HEK293 (cell line): ENCODE data around the gene ZG16.

Experiments
- CTCF ChIA-PET: fragments of 350-600 bp; formaldehyde crosslinking; extraction: SDS; loops from one replicate; lab custom pipeline; 2021; ENCODE audit warnings: antibody characterized with exemption; lab: Yijun Ruan, JAX
- POLR2A ChIA-PET: fragments of 300-600 bp; formaldehyde crosslinking; extraction: SDS; loops from one replicate; lab custom pipeline; 2020; ENCODE audit warnings: antibody characterized with exemption, inconsistent platforms; lab: Yijun Ruan, JAX
- H3K27ac ChIP-seq: fragments of 200-500 bp; sonication (Bioruptor generic); 2 replicates; pipeline ENCODE4 v1.5.1; 2014; ENCODE audit warnings: low read depth, low read length, control low read depth, inconsistent platforms; ENCODE audit errors: extremely low read depth
- H3K36me3 ChIP-seq, 2 experiments: fragments of 200-500 bp in 1 of 2; sonication (Bioruptor generic) in 1 of 2; 1 replicate in 1 of 2; 2 replicates in 1 of 2; pipeline ENCODE4 v1.5.1; 2014 to 2017; ENCODE audit warnings: inconsistent platforms in 2 of 2, low read length in 2 of 2; ENCODE audit not compliant: control insufficient read depth in 2 of 2, insufficient read depth in 1 of 2
- H3K4me1 ChIP-seq: fragments of 200-500 bp; sonication (Bioruptor generic); 2 replicates; pipeline ENCODE4 v1.5.1; 2014; ENCODE audit warnings: mild to moderate bottlenecking, low read length, inconsistent platforms; ENCODE audit not compliant: control insufficient read depth, insufficient read depth
- H3K4me3 ChIP-seq: 2 replicates; pipeline ENCODE4 v1.5.1; 2011; ENCODE audit warnings: low read depth, mild to moderate bottlenecking, control low read depth, low read length, moderate library complexity
- H3K9me3 ChIP-seq: fragments of 200-500 bp; sonication (Bioruptor generic); 2 replicates; pipeline ENCODE4 v1.5.1; 2014; ENCODE audit warnings: low read depth, low read length, inconsistent platforms; ENCODE audit not compliant: control insufficient read depth, insufficient read depth
- OSR2 ChIP-seq: fragments of 450-650 bp; formaldehyde crosslinking; IDR thresholded peaks from 2 replicates; pipeline ENCODE4 v1.5.1; 2016; ENCODE audit warnings: missing biosample characterization, missing genetic modification characterization
- YY1 ChIP-seq: fragments of 450-650 bp; formaldehyde crosslinking; IDR thresholded peaks from 2 replicates; pipeline ENCODE4 v1.5.1; 2018; ENCODE audit warnings: missing biosample characterization, missing genetic modification characterization
- ZNF157 ChIP-seq: fragments of 450-650 bp; formaldehyde crosslinking; IDR thresholded peaks from 2 replicates; pipeline ENCODE4 v1.5.1; 2016; ENCODE audit warnings: missing biosample characterization, missing genetic modification characterization
- ZNF202 ChIP-seq: fragments of 450-650 bp; formaldehyde crosslinking; IDR thresholded peaks from 2 replicates; pipeline ENCODE4 v1.5.1; 2016; ENCODE audit warnings: missing biosample characterization, missing genetic modification characterization, borderline replicate concordance
- ZNF248 ChIP-seq: fragments of 450-650 bp; formaldehyde crosslinking; IDR thresholded peaks from 2 replicates; pipeline ENCODE4 v1.5.1; 2017; ENCODE audit warnings: missing biosample characterization, missing genetic modification characterization
- ZNF302 ChIP-seq: fragments of 450-650 bp; formaldehyde crosslinking; IDR thresholded peaks from 2 replicates; pipeline ENCODE4 v1.5.1; 2016; ENCODE audit warnings: missing biosample characterization, missing genetic modification characterization, low read depth
- ZNF426 ChIP-seq: fragments of 450-650 bp; formaldehyde crosslinking; IDR thresholded peaks from 2 replicates; pipeline ENCODE4 v1.5.1; 2017; ENCODE audit warnings: missing biosample characterization, missing genetic modification characterization, mild to moderate bottlenecking, inconsistent platforms, moderate library complexity
- ZNF473 ChIP-seq: fragments of 450-650 bp; formaldehyde crosslinking; IDR thresholded peaks from 2 replicates; pipeline ENCODE4 v1.5.1; 2017; ENCODE audit warnings: missing biosample characterization, missing genetic modification characterization
- ZNF544 ChIP-seq: fragments of 450-650 bp; formaldehyde crosslinking; IDR thresholded peaks from 2 replicates; pipeline ENCODE4 v1.5.0; 2017; ENCODE audit warnings: missing biosample characterization, missing genetic modification characterization
- ZNF610 ChIP-seq: fragments of 450-650 bp; formaldehyde crosslinking; IDR thresholded peaks from 2 replicates; pipeline ENCODE4 v1.5.1; 2016; ENCODE audit warnings: missing biosample characterization, missing genetic modification characterization, borderline replicate concordance
- ZNF621 ChIP-seq: fragments of 450-650 bp; formaldehyde crosslinking; IDR thresholded peaks from 2 replicates; pipeline ENCODE4 v1.5.1; 2017; ENCODE audit warnings: missing biosample characterization, missing genetic modification characterization
- ZNF664 ChIP-seq: fragments of 450-650 bp; formaldehyde crosslinking; IDR thresholded peaks from 2 replicates; pipeline ENCODE4 v1.5.1; 2016; ENCODE audit warnings: missing biosample characterization, missing genetic modification characterization
- ZNF701 ChIP-seq: fragments of 450-650 bp; formaldehyde crosslinking; IDR thresholded peaks from 2 replicates; pipeline ENCODE4 v1.5.1; 2016; ENCODE audit warnings: missing biosample characterization, missing genetic modification characterization
- ZNF707 ChIP-seq: fragments of 450-650 bp; formaldehyde crosslinking; IDR thresholded peaks from 2 replicates; pipeline ENCODE4 v1.5.1; 2016; ENCODE audit warnings: missing biosample characterization, missing genetic modification characterization
- ZNF791 ChIP-seq: fragments of 450-650 bp; formaldehyde crosslinking; IDR thresholded peaks from 2 replicates; pipeline ENCODE4 v1.5.1; 2016; ENCODE audit warnings: missing biosample characterization, missing genetic modification characterization
- ZNF792 ChIP-seq: fragments of 450-650 bp; formaldehyde crosslinking; IDR thresholded peaks from 2 replicates; pipeline ENCODE4 v1.5.1; 2016; ENCODE audit warnings: missing biosample characterization, missing genetic modification characterization
- ZSCAN16 ChIP-seq: fragments of 450-650 bp; formaldehyde crosslinking; IDR thresholded peaks from 2 replicates; pipeline ENCODE4 v1.5.1; 2016; ENCODE audit warnings: missing biosample characterization, missing genetic modification characterization
- TF ChIP-seq, protein P1 (sequence below): fragments of 450-650 bp; formaldehyde crosslinking; IDR thresholded peaks from 2 replicates; pipeline ENCODE4 v1.5.1; 2016; ENCODE audit warnings: missing biosample characterization, missing genetic modification characterization
- TF ChIP-seq, protein P2 (sequence below): fragments of 450-650 bp; formaldehyde crosslinking; IDR thresholded peaks from 2 replicates; pipeline ENCODE4 v1.5.1; 2016; ENCODE audit warnings: missing biosample characterization, missing genetic modification characterization, low read depth
- TF ChIP-seq, protein P3 (sequence below): fragments of 450-650 bp; formaldehyde crosslinking; IDR thresholded peaks from 2 replicates; pipeline ENCODE4 v1.5.1; 2016; ENCODE audit warnings: missing biosample characterization, missing genetic modification characterization
- TF ChIP-seq, protein P4 (sequence below): fragments of 450-650 bp; formaldehyde crosslinking; IDR thresholded peaks from 2 replicates; pipeline ENCODE4 v1.5.1; 2016; ENCODE audit warnings: missing biosample characterization, missing genetic modification characterization

ZG16 gene

GRCh38 chr16:29767062-29767461 lies 11.0 kb upstream of the ZG16 start (continued):
- TF ChIP-seq, protein P1, sequence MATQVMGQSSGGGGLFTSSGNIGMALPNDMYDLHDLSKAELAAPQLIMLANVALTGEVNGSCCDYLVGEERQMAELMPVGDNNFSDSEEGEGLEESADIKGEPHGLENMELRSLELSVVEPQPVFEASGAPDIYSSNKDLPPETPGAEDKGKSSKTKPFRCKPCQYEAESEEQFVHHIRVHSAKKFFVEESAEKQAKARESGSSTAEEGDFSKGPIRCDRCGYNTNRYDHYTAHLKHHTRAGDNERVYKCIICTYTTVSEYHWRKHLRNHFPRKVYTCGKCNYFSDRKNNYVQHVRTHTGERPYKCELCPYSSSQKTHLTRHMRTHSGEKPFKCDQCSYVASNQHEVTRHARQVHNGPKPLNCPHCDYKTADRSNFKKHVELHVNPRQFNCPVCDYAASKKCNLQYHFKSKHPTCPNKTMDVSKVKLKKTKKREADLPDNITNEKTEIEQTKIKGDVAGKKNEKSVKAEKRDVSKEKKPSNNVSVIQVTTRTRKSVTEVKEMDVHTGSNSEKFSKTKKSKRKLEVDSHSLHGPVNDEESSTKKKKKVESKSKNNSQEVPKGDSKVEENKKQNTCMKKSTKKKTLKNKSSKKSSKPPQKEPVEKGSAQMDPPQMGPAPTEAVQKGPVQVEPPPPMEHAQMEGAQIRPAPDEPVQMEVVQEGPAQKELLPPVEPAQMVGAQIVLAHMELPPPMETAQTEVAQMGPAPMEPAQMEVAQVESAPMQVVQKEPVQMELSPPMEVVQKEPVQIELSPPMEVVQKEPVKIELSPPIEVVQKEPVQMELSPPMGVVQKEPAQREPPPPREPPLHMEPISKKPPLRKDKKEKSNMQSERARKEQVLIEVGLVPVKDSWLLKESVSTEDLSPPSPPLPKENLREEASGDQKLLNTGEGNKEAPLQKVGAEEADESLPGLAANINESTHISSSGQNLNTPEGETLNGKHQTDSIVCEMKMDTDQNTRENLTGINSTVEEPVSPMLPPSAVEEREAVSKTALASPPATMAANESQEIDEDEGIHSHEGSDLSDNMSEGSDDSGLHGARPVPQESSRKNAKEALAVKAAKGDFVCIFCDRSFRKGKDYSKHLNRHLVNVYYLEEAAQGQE (tag by site-specific recombination), result no peak
- TF ChIP-seq ZNF544 (tag by site-specific recombination), result no peak

DNA sequence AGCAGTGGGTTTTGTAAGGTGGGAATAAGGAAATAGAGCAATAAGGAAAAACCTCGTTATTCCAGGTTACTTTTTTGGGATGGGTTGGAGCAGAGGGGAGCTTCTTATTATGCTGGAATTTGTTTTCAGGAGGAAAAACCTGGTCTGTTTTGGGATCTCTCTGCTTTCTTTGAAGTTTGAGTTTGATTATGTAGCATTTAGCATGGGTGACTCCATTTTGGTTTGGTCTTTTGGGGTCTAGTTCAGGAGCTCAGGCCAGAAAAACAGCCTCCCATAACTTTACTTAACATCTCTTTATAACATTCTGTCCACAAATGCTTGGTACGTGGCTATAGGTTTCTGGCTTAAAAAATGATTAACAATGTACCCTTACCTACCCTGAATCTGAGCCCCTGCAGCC lies 8.5 kb upstream of the ZG16 start:
- TF ChIP-seq ZNF664 (tag by site-specific recombination), result no peak
- TF ChIP-seq ZNF610 (tag by site-specific recombination), result no peak
- no peak for TF ChIP-seq ZNF473 (tag by site-specific recombination)
- no peak for TF ChIP-seq ZNF202 (tag by site-specific recombination)
- TF ChIP-seq ZSCAN16 (tag by site-specific recombination), result no peak
- no peak for TF ChIP-seq ZNF701 (tag by site-specific recombination)
- TF ChIP-seq, protein P2, sequence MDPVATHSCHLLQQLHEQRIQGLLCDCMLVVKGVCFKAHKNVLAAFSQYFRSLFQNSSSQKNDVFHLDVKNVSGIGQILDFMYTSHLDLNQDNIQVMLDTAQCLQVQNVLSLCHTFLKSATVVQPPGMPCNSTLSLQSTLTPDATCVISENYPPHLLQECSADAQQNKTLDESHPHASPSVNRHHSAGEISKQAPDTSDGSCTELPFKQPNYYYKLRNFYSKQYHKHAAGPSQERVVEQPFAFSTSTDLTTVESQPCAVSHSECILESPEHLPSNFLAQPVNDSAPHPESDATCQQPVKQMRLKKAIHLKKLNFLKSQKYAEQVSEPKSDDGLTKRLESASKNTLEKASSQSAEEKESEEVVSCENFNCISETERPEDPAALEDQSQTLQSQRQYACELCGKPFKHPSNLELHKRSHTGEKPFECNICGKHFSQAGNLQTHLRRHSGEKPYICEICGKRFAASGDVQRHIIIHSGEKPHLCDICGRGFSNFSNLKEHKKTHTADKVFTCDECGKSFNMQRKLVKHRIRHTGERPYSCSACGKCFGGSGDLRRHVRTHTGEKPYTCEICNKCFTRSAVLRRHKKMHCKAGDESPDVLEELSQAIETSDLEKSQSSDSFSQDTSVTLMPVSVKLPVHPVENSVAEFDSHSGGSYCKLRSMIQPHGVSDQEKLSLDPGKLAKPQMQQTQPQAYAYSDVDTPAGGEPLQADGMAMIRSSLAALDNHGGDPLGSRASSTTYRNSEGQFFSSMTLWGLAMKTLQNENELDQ (tag by site-specific recombination), result no peak
- TF ChIP-seq, protein P3, sequence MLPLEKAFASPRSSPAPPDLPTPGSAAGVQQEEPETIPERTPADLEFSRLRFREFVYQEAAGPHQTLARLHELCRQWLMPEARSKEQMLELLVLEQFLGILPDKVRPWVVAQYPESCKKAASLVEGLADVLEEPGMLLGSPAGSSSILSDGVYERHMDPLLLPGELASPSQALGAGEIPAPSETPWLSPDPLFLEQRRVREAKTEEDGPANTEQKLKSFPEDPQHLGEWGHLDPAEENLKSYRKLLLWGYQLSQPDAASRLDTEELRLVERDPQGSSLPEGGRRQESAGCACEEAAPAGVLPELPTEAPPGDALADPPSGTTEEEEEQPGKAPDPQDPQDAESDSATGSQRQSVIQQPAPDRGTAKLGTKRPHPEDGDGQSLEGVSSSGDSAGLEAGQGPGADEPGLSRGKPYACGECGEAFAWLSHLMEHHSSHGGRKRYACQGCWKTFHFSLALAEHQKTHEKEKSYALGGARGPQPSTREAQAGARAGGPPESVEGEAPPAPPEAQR (tag by site-specific recombination), result no peak
- TF ChIP-seq ZNF426 (tag by site-specific recombination), result no peak
- no peak for TF ChIP-seq OSR2 (tag by site-specific recombination)
- no peak for TF ChIP-seq ZNF248 (tag by site-specific recombination)
- TF ChIP-seq ZNF791 (tag by site-specific recombination), result no peak
- TF ChIP-seq ZNF792 (tag by site-specific recombination), result no peak
- TF ChIP-seq, protein P4, sequence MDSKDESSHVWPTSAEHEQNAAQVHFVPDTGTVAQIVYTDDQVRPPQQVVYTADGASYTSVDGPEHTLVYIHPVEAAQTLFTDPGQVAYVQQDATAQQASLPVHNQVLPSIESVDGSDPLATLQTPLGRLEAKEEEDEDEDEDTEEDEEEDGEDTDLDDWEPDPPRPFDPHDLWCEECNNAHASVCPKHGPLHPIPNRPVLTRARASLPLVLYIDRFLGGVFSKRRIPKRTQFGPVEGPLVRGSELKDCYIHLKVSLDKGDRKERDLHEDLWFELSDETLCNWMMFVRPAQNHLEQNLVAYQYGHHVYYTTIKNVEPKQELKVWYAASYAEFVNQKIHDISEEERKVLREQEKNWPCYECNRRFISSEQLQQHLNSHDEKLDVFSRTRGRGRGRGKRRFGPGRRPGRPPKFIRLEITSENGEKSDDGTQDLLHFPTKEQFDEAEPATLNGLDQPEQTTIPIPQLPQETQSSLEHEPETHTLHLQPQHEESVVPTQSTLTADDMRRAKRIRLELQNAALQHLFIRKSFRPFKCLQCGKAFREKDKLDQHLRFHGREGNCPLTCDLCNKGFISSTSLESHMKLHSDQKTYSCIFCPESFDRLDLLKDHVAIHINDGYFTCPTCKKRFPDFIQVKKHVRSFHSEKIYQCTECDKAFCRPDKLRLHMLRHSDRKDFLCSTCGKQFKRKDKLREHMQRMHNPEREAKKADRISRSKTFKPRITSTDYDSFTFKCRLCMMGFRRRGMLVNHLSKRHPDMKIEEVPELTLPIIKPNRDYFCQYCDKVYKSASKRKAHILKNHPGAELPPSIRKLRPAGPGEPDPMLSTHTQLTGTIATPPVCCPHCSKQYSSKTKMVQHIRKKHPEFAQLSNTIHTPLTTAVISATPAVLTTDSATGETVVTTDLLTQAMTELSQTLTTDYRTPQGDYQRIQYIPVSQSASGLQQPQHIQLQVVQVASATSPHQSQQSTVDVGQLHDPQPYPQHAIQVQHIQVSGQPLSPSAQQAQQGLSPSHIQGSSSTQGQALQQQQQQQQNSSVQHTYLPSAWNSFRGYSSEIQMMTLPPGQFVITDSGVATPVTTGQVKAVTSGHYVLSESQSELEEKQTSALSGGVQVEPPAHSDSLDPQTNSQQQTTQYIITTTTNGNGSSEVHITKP (tag by site-specific recombination), result no peak
- no peak for TF ChIP-seq ZNF707
- no peak for TF ChIP-seq YY1 (tag by site-specific recombination)
- no peak for TF ChIP-seq ZNF621 (tag by site-specific recombination)
- no peak for TF ChIP-seq ZNF157
- TF ChIP-seq ZNF302 (tag by site-specific recombination), result no peak
- no peak overlapping the region for H3K27ac ChIP-seq
- H3K36me3 ChIP-seq, result no peaks in the 10 kb centered on the region
- H3K4me1 ChIP-seq, result no peaks in the 10 kb centered on the region
- POLR2A ChIA-PET, result interaction anchor here (1.2 kb wide), 1 partner anchor 37 kb away, joined by 3 read pairs; the partner anchor contains the start of gene MAZ
- no peaks in the 10 kb centered on the region for H3K9me3 ChIP-seq
- no peak overlapping the region for H3K4me3 ChIP-seq
- CTCF ChIA-PET, result interaction anchor here (0.6 kb wide), 1 partner anchor 63 kb away, joined by 4 read pairs; no protein-coding TSS in a partner anchor
